Measurements from ENCODE around the gene RTP5.

DNA sequence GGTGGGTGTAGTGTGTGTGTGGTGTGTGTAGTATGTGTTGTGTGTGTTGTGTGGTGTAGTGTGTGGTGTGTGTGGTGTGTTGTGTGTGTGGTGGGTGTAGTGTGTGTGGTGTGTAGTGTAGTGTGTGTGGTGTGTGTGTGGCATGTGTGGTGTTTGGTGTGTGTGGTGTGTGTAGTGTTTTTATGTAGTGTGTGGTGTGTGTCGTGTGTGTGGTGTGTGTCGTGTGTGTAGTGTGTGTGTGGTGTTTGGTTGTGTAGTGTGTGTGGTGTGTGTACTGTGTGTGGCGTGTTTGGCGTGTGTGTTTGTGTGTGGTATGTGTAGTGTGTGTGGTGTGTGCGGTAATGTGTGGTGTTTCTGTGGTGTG lies 4.7 kb upstream of the RTP5 start:
- TF ChIP-seq, protein P1, sequence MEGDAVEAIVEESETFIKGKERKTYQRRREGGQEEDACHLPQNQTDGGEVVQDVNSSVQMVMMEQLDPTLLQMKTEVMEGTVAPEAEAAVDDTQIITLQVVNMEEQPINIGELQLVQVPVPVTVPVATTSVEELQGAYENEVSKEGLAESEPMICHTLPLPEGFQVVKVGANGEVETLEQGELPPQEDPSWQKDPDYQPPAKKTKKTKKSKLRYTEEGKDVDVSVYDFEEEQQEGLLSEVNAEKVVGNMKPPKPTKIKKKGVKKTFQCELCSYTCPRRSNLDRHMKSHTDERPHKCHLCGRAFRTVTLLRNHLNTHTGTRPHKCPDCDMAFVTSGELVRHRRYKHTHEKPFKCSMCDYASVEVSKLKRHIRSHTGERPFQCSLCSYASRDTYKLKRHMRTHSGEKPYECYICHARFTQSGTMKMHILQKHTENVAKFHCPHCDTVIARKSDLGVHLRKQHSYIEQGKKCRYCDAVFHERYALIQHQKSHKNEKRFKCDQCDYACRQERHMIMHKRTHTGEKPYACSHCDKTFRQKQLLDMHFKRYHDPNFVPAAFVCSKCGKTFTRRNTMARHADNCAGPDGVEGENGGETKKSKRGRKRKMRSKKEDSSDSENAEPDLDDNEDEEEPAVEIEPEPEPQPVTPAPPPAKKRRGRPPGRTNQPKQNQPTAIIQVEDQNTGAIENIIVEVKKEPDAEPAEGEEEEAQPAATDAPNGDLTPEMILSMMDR (IDR thresholded peaks at IDR 0.05), result no peak
- TF ChIP-seq POLR2A (IDR thresholded peaks at IDR 0.05) (no peak), EP300 (IDR thresholded peaks at IDR 0.05) (no peak)

All from gastroesophageal sphincter (tissue), 3 donors.